NCI-H748 treated with DMSO at 0.1 percent for 48 hours (cell line): Measurements from ENCODE around the gene MAMDC4.
"Not testable (repeated sequence)": the region's sequence is repeated elsewhere in the genome, so short reads cannot be mapped to it uniquely, and the experiment has no call there.

Experiments
- DNase-seq: peaks from one replicate; lab custom pipeline; 2025; lab: John Stamatoyannopoulos, UW

The MAMDC4 gene

GRCh38 chr9:136851941-136852663 is at the start of gene MAMDC4:
TSS of gene MAMDC4 (plus strand) at chr9:136852346. CDS start at chr9:136852417, 71 bp downstream.
- DNase-seq, result no peak

GRCh38 chr9:136803009-136803550 is 49.1 kb upstream of the MAMDC4 start:
- not testable (repeated sequence) for DNase-seq

GRCh38 chr9:136803551-136804508 is 48.3 kb upstream of the MAMDC4 start:
- DNase-seq, result no peak

- no peak for DNase-seq
Measured at GRCh38 chr9:136804509-136805206, 47.5 kb upstream of the MAMDC4 start.

GRCh38 chr9:136805207-136805740 is 46.9 kb upstream of the MAMDC4 start:
- no peak for DNase-seq

GRCh38 chr9:136806067-136806466 is 46.1 kb upstream of the MAMDC4 start:
- DNase-seq, result no peak

GRCh38 chr9:136806631-136807201 is 45.4 kb upstream of the MAMDC4 start:
- DNase-seq, result no peak

- DNase-seq, result peak; percentile 46
Measured at GRCh38 chr9:136807281-136808074, 44.7 kb upstream of the MAMDC4 start, which contains the start of gene RABL6. TSS of gene RABL6 (plus strand) at chr9:136807948. CDS start at chr9:136808197, 249 bp downstream.

GRCh38 chr9:136808075-136808805 is 43.9 kb upstream of the MAMDC4 start:
- DNase-seq, result no peak

GRCh38 chr9:136808806-136809158 is 43.4 kb upstream of the MAMDC4 start:
- no peak for DNase-seq

GRCh38 chr9:136814725-136815421 is 37.3 kb upstream of the MAMDC4 start:
- no peak for DNase-seq

- no peak for DNase-seq
Measured at GRCh38 chr9:136815422-136815782, 36.7 kb upstream of the MAMDC4 start.

- DNase-seq, result no peak
Measured at GRCh38 chr9:136820971-136821825, 30.9 kb upstream of the MAMDC4 start.

GRCh38 chr9:136821826-136822544 is 30.2 kb upstream of the MAMDC4 start:
- DNase-seq, result no peak

- no peak for DNase-seq
Measured at GRCh38 chr9:136823136-136824046, 28.8 kb upstream of the MAMDC4 start.

GRCh38 chr9:136824496-136825225 is 27.5 kb upstream of the MAMDC4 start:
- DNase-seq, result no peak
